HEK293T (cell line): ENCODE data around the gene RPP30.

ENCODE experiments used
- BHLHE40 ChIP-seq: fragments of 450-650 bp; IDR thresholded peaks from 2 replicates; pipeline ENCODE4 v1.6.1; 2016; ENCODE audit warnings: mild to moderate bottlenecking, moderate library complexity, borderline replicate concordance
- CTBP1 ChIP-seq: fragments of 450-650 bp; IDR thresholded peaks from 2 replicates; pipeline ENCODE4 v1.6.1; 2016; ENCODE audit warnings: borderline replicate concordance
- ELF4 ChIP-seq: fragments of 450-650 bp; IDR thresholded peaks from 2 replicates; pipeline ENCODE4 v1.6.1; 2017; ENCODE audit warnings: antibody characterized with exemption
- FOXA1 ChIP-seq: fragments of 450-650 bp; IDR thresholded peaks from 2 replicates; pipeline ENCODE4 v1.6.1; 2016; ENCODE audit warnings: mild to moderate bottlenecking
- FOXK2 ChIP-seq: fragments of 450-650 bp; IDR thresholded peaks from 2 replicates; pipeline ENCODE4 v1.6.1; 2016; ENCODE audit warnings: mild to moderate bottlenecking
- FOXM1 ChIP-seq: fragments of 450-650 bp; IDR thresholded peaks from 2 replicates; pipeline ENCODE4 v1.6.1; 2017; ENCODE audit warnings: mild to moderate bottlenecking, borderline replicate concordance
- HDGF ChIP-seq: fragments of 450-650 bp; IDR thresholded peaks from 2 replicates; pipeline ENCODE4 v1.6.1; 2017; ENCODE audit warnings: antibody characterized with exemption, borderline replicate concordance
- SP1 ChIP-seq: fragments of 450-650 bp; IDR thresholded peaks from 2 replicates; pipeline ENCODE4 v1.6.1; 2017
- SUZ12 ChIP-seq: fragments of 450-650 bp; IDR thresholded peaks from 2 replicates; pipeline ENCODE4 v1.6.1; 2016; ENCODE audit warnings: mild to moderate bottlenecking
- TARDBP ChIP-seq: fragments of 450-650 bp; IDR thresholded peaks from 2 replicates; pipeline ENCODE4 v1.6.1; 2016

GRCh38 chr10:90929179-90929578 lies 57.4 kb downstream of the RPP30 start:
- TF ChIP-seq ELF4 (no peak), SP1 (no peak), FOXA1 (no peak), FOXM1 (no peak), SUZ12 (no peak), CTBP1 (no peak), HDGF (no peak), FOXK2 (no peak), TARDBP (no peak), BHLHE40 (no peak)
